GM23248 (cell line): Measurements from ENCODE around the gene MDN1. TPM values are rescaled to one million over a fixed set of nuclear protein-coding genes. Genes with fewer than 3 reads are reported as not detected.

ENCODE experiments used
- DNase-seq: peaks from one replicate; pipeline ENCODE4 v3.0.0-alpha.2; 2015
- H2AFZ ChIP-seq: fragments of 200-600 bp; sonication (generic); 2 replicates; pipeline ENCODE4 v1.6.1; 2016; ENCODE audit warnings: antibody characterized with exemption
- H3F3A ChIP-seq: fragments of 200-600 bp; sonication (generic); 2 replicates; pipeline ENCODE4 v1.6.1; 2016; ENCODE audit warnings: mild to moderate bottlenecking, antibody characterized with exemption, mixed run types; ENCODE audit not compliant: insufficient read depth
- H3K27ac ChIP-seq: fragments of 200-600 bp; sonication (generic); 2 replicates; pipeline ENCODE4 v1.5.1; 2016; ENCODE audit warnings: mild to moderate bottlenecking
- H3K27me3 ChIP-seq: fragments of 200-600 bp; sonication (generic); replicated peaks from 2 replicates; pipeline ENCODE4 v1.6.1; 2016; ENCODE audit warnings: mild to moderate bottlenecking; ENCODE audit not compliant: insufficient read depth
- H3K36me3 ChIP-seq: fragments of 200-600 bp; sonication (generic); 2 replicates; pipeline ENCODE4 v1.6.1; 2016; ENCODE audit warnings: low read depth, mild to moderate bottlenecking
- H3K4me1 ChIP-seq: fragments of 200-600 bp; sonication (generic); 2 replicates; pipeline ENCODE4 v1.6.1; 2016; ENCODE audit warnings: mild to moderate bottlenecking; ENCODE audit not compliant: insufficient read depth
- H3K4me2 ChIP-seq: fragments of 200-600 bp; sonication (generic); one replicate; pipeline ENCODE4 v1.6.1; 2016; ENCODE audit warnings: mild to moderate bottlenecking; ENCODE audit not compliant: unreplicated experiment
- H3K4me3 ChIP-seq: fragments of 200-600 bp; sonication (generic); 2 replicates; pipeline ENCODE4 v1.5.1; 2016; ENCODE audit warnings: mild to moderate bottlenecking
- H3K79me2 ChIP-seq: fragments of 200-600 bp; sonication (generic); 2 replicates; pipeline ENCODE4 v1.6.1; 2016; ENCODE audit warnings: mild to moderate bottlenecking; ENCODE audit not compliant: insufficient read depth
- H3K9ac ChIP-seq: fragments of 200-600 bp; sonication (generic); 2 replicates; pipeline ENCODE4 v1.6.1; 2016; ENCODE audit warnings: mild to moderate bottlenecking
- H3K9me2 ChIP-seq: fragments of 200-600 bp; sonication (generic); 2 replicates; pipeline ENCODE4 v1.6.1; 2016; ENCODE audit warnings: mixed run types, mild to moderate bottlenecking, moderate library complexity; ENCODE audit not compliant: insufficient read depth
- H3K9me3 ChIP-seq: fragments of 200-600 bp; sonication (generic); one replicate; pipeline ENCODE4 v1.6.1; 2017; ENCODE audit warnings: low read depth
- H4K20me1 ChIP-seq: fragments of 200-600 bp; sonication (generic); 2 replicates; pipeline ENCODE4 v1.6.0; 2016; ENCODE audit not compliant: insufficient read depth
- EZH2 ChIP-seq: fragments of 200-600 bp; sonication (generic); IDR thresholded peaks from 2 replicates; pipeline ENCODE4 v1.6.1; 2018; ENCODE audit warnings: antibody characterized with exemption, mild to moderate bottlenecking; ENCODE audit not compliant: insufficient read depth, poor library complexity, severe bottlenecking
- EZH2phosphoT487 ChIP-seq: fragments of 200-600 bp; sonication (generic); IDR thresholded peaks from 2 replicates; pipeline ENCODE4 v1.6.1; 2018; ENCODE audit warnings: antibody characterized with exemption, moderate library complexity, mild to moderate bottlenecking, low read depth; ENCODE audit not compliant: insufficient read depth
- WGBS, 2 experiments: methylation state at CpG; one replicate each; pipeline ENCODE4 v1.1.6; 2015 to 2017; ENCODE audit warnings: low lambda C conversion rate in 2 of 2, low coverage in 1 of 2; ENCODE audit errors: missing lambda C conversion rate in 2 of 2; 5-methylcytosine and 5-hydroxymethylcytosine counted together
- in situ Hi-C: fragments of 300-500 bp; cut with MboI; formaldehyde crosslinking; loops from 2 replicates; pipeline ENCODE4 v1.15.0; 2020
- polyA plus RNA-seq: library from polyadenylated mRNA; unstranded; fragments of >200 nt; fragmentation: Nextera tagmentation; extraction: Ambion mirVana; gene quantifications from 2 replicates; pipeline ENCODE4 v1.2.1, GENCODE V29; 2016
- total RNA-seq: library from RNA; depleted of rRNA; stranded (reverse); fragments of >200 nt; shearing (Covaris generic); gene quantifications from 2 replicates; pipeline ENCODE4 v1.2.3, GENCODE V29; 2014

MDN1 gene
- total and polyA plus RNA-seq, 2 experiments from 2014 or later, result 5.7 to 16.9 TPM

GRCh38 chr6:89797317-89797716, 22.3 kb downstream of the MDN1 start:
- H4K20me1 ChIP-seq, result no peaks in the 10 kb centered on the region
- H3K9ac ChIP-seq, result no peak overlapping the region
- H3K4me1 ChIP-seq, result no peaks in the 10 kb centered on the region
- H3K9me2 ChIP-seq, result no peaks in the 10 kb centered on the region
- no peak for TF ChIP-seq EZH2
- TF ChIP-seq EZH2phosphoT487, result no peak
- no peak for DNase-seq
- H3K4me2 ChIP-seq, result no peak overlapping the region
- in situ Hi-C loops, result no loop called here
- H3K79me2 ChIP-seq, result no peaks in the 10 kb centered on the region; the same call in 1 of the 2 replicates
- H2AFZ ChIP-seq, result no peak overlapping the region
- WGBS, 2 experiments, result 86 to 87% methylated on average over 7 of the region's 7 CpGs
- peaks cover 15% of the 10 kb centered on the region for H3K36me3 ChIP-seq
- H3K27ac ChIP-seq, result no peak overlapping the region
- H3K9me3 ChIP-seq, result no peaks in the 10 kb centered on the region
- H3K27me3 ChIP-seq, result no peaks in the 10 kb centered on the region
- H3F3A ChIP-seq, result no peaks in the 10 kb centered on the region
- no peak overlapping the region for H3K4me3 ChIP-seq

- Histone ChIP-seq H3K9me3 (no peaks in the 10 kb centered on the region), H3K9me2 (no peaks in the 10 kb centered on the region)
- in situ Hi-C loops, result no loop called here
Observed at GRCh38 chr6:89794324-89794723, 25.3 kb downstream of the MDN1 start.

GRCh38 chr6:89793586-89793985, 26.0 kb downstream of the MDN1 start:
- Histone ChIP-seq H3K9me2 (no peaks in the 10 kb centered on the region), H3K9ac (no peak overlapping the region), H3K9me3 (no peaks in the 10 kb centered on the region), H2AFZ (no peak overlapping the region), H4K20me1 (no peaks in the 10 kb centered on the region), H3K36me3 (peaks cover 21% of the 10 kb centered on the region), H3F3A (no peaks in the 10 kb centered on the region), H3K4me3 (no peak overlapping the region), H3K79me2 (no peaks in the 10 kb centered on the region), H3K4me1 (no peaks in the 10 kb centered on the region), H3K4me2 (no peak overlapping the region), H3K27me3 (no peaks in the 10 kb centered on the region), H3K27ac (no peak overlapping the region)
- WGBS, 2 experiments, result 98 to 100% methylated on average over 3 of the region's 3 CpGs
- DNase-seq, result no peak
- in situ Hi-C loops, result no loop called here
- TF ChIP-seq EZH2 (no peak), EZH2phosphoT487 (no peak)

More at GRCh38 chr6:89794324-89794723, 25.3 kb downstream of the MDN1 start:
- H3K9ac ChIP-seq, result no peak overlapping the region
- H3K36me3 ChIP-seq, result peaks cover 21% of the 10 kb centered on the region
- DNase-seq, result no peak
- H2AFZ ChIP-seq, result no peak overlapping the region
- no peak overlapping the region for H3K27ac ChIP-seq
- H3K4me1 ChIP-seq, result no peaks in the 10 kb centered on the region
- H3K27me3 ChIP-seq, result no peaks in the 10 kb centered on the region
- H3F3A ChIP-seq, result no peaks in the 10 kb centered on the region
- H3K4me3 ChIP-seq, result no peak overlapping the region
- no peak overlapping the region for H3K4me2 ChIP-seq
- TF ChIP-seq EZH2 (no peak), EZH2phosphoT487 (no peak)
- 97 to 100% methylated on average over 6 of the region's 6 CpGs for WGBS, 2 experiments
- no peaks in the 10 kb centered on the region for H3K79me2 ChIP-seq
- H4K20me1 ChIP-seq, result no peaks in the 10 kb centered on the region

- Histone ChIP-seq H3K79me2 (no peaks in the 10 kb centered on the region), H3K4me3 (no peak overlapping the region), H3K9me2 (no peaks in the 10 kb centered on the region), H3F3A (no peaks in the 10 kb centered on the region), H3K4me2 (no peak overlapping the region), H3K27ac (no peak overlapping the region), H3K27me3 (no peaks in the 10 kb centered on the region), H3K36me3 (peaks cover 21% of the 10 kb centered on the region), H4K20me1 (no peaks in the 10 kb centered on the region), H3K4me1 (no peaks in the 10 kb centered on the region), H2AFZ (no peak overlapping the region), H3K9me3 (no peaks in the 10 kb centered on the region), H3K9ac (no peak overlapping the region)
- TF ChIP-seq EZH2 (no peak), EZH2phosphoT487 (no peak)
- in situ Hi-C loops, result no loop called here
- 82 to 85% methylated on average over 2 of the region's 2 CpGs for WGBS, 2 experiments
- peak; percentile 29 for DNase-seq
Observed at GRCh38 chr6:89792881-89793280, 26.7 kb downstream of the MDN1 start.

- Histone ChIP-seq H3K4me3 (no peak overlapping the region), H4K20me1 (no peaks in the 10 kb centered on the region), H2AFZ (no peak overlapping the region), H3K9ac (no peak overlapping the region), H3K27ac (no peak overlapping the region), H3K4me1 (no peaks in the 10 kb centered on the region), H3K4me2 (no peak overlapping the region), H3K9me3 (no peaks in the 10 kb centered on the region), H3F3A (no peaks in the 10 kb centered on the region), H3K27me3 (no peaks in the 10 kb centered on the region), H3K79me2 (no peaks in the 10 kb centered on the region), H3K9me2 (no peaks in the 10 kb centered on the region), H3K36me3 (peaks cover 22% of the 10 kb centered on the region)
- TF ChIP-seq EZH2phosphoT487 (no peak), EZH2 (no peak)
- in situ Hi-C loops, result no loop called here
- 93 to 100% methylated on average over 2 of the region's 2 CpGs for WGBS, 2 experiments
- no peak for DNase-seq
Observed at GRCh38 chr6:89790403-89790802, 29.2 kb downstream of the MDN1 start.
